Esophagus (tissue), 2 donors: ENCODE results near the gene CPTP. TPM values are rescaled to one million over a fixed set of nuclear protein-coding genes. Genes with fewer than 3 reads are reported as not detected.

ENCODE experiments used
- H3K27ac ChIP-seq, 2 donors: one replicate each; pipeline ENCODE4 v1.5.1; 2013; ENCODE audit warnings: low read depth in 2 of 2, mild to moderate bottlenecking in 2 of 2, inconsistent platforms in 1 of 2, low read length in 1 of 2, moderate library complexity in 1 of 2
- H3K27me3 ChIP-seq, 2 donors: one replicate each; pipeline ENCODE4 v1.6.1; 2013; ENCODE audit warnings: low read length in 2 of 2, control low read depth in 1 of 2, mild to moderate bottlenecking in 1 of 2; ENCODE audit not compliant: insufficient read depth in 2 of 2, control insufficient read depth in 1 of 2
- H3K36me3 ChIP-seq, 2 donors: one replicate each; pipeline ENCODE4 v1.6.1; 2013; ENCODE audit warnings: low read length in 1 of 2; ENCODE audit not compliant: control insufficient read depth in 2 of 2, insufficient read depth in 2 of 2
- H3K4me1 ChIP-seq, 2 donors: one replicate each; pipeline ENCODE4 v1.6.1; 2013; ENCODE audit warnings: low read length in 1 of 2; ENCODE audit not compliant: control insufficient read depth in 2 of 2, insufficient read depth in 2 of 2
- H3K4me3 ChIP-seq, 2 donors: one replicate each; pipeline ENCODE4 v1.5.1; 2013; ENCODE audit warnings: low read length in 2 of 2, mild to moderate bottlenecking in 2 of 2, low read depth in 1 of 2, moderate library complexity in 1 of 2
- H3K9me3 ChIP-seq, 2 donors: one replicate each; pipeline ENCODE4 v1.6.1; 2013; ENCODE audit warnings: mild to moderate bottlenecking in 2 of 2, low read depth in 1 of 2, low read length in 1 of 2, moderate library complexity in 1 of 2; ENCODE audit not compliant: control insufficient read depth in 2 of 2, insufficient read depth in 1 of 2
- WGBS, 2 donors: extraction: QIAGEN DNeasy Blood & Tissue Kit; methylation state at CpG; one replicate each; pipeline ENCODE4 v1.1.7; 2013; 5-methylcytosine and 5-hydroxymethylcytosine counted together
- polyA plus RNA-seq, 2 donors: library from polyadenylated mRNA; stranded (reverse); fragments of 200-250 nt; gene quantifications; one replicate each; pipeline ENCODE4 v1.2.3, GENCODE V29; 2013
- donor health status: healthy with polysubstance abuse.
- donor health status: Bipolar disorder and iron deficiency.

The CPTP gene
- polyA plus RNA-seq: 10 to 100 TPM; 38.3 to 73.1 TPM

- H3K27me3 ChIP-seq: no peaks in the 10 kb centered on the region
- peaks cover 3 to 33% of the 10 kb centered on the region in 2 donors for H3K36me3 ChIP-seq
- WGBS, 2 donors: 0 to 3% methylated on average over 62 to 84 of the region's 84 CpGs
- peak within 1 kb of the TSS; percentile 80 to 84 for H3K4me3 ChIP-seq
- H3K4me1 ChIP-seq: peaks cover 8 to 22% of the 10 kb centered on the region in 2 donors
- peak within 1 kb of the TSS; percentile 83 to 95 for H3K27ac ChIP-seq
- H3K9me3 ChIP-seq: peaks cover 0 to 5% of the 10 kb centered on the region in 2 donors
Measured at GRCh38 chr1:1324524-1325287, at the start of gene CPTP, which contains the start of gene INTS11. Gene CPTP (plus strand): TSS chr1:1324802. CDS start chr1:1326911, 2,109 bp downstream. Gene INTS11 (minus strand): TSS chr1:1324660. CDS start chr1:1324608, 52 bp downstream.

GRCh38 chr1:1274931-1275431, 49.6 kb upstream of the CPTP start:
- no peak overlapping the region for H3K4me3 ChIP-seq
- 87 to 89% methylated on average over 15 of the region's 15 CpGs for WGBS, 2 donors

GRCh38 chr1:1275836-1276235, 48.8 kb upstream of the CPTP start:
- H3K4me3 ChIP-seq: no peak overlapping the region
- H3K9me3 ChIP-seq: no peaks in the 10 kb centered on the region
- H3K36me3 ChIP-seq: peaks cover 0 to 6% of the 10 kb centered on the region in 2 donors
- WGBS, 2 donors: 75 to 78% methylated on average over 9 of the region's 9 CpGs
- no peaks in the 10 kb centered on the region for H3K27me3 ChIP-seq
- H3K4me1 ChIP-seq: peaks cover 13 to 18% of the 10 kb centered on the region in 2 donors
- no peak overlapping the region for H3K27ac ChIP-seq

More at GRCh38 chr1:1274931-1275431, 49.6 kb upstream of the CPTP start:
- Histone ChIP-seq H3K27me3 (no peaks in the 10 kb centered on the region), H3K36me3 (peaks cover 0 to 6% of the 10 kb centered on the region in 2 donors), H3K27ac (no peak overlapping the region), H3K4me1 (peaks cover 13 to 26% of the 10 kb centered on the region in 2 donors), H3K9me3 (no peaks in the 10 kb centered on the region)

GRCh38 chr1:1278620-1279019, 46.0 kb upstream of the CPTP start:
- Histone ChIP-seq H3K36me3 (no peaks in the 10 kb centered on the region), H3K27ac (no peak overlapping the region), H3K27me3 (no peaks in the 10 kb centered on the region), H3K9me3 (no peaks in the 10 kb centered on the region), H3K4me1 (peaks cover 9 to 21% of the 10 kb centered on the region in 2 donors), H3K4me3 (no peak overlapping the region)
- 88 to 95% methylated on average over 13 of the region's 13 CpGs for WGBS, 2 donors

- Histone ChIP-seq H3K4me3 (no peak overlapping the region), H3K27ac (no peak overlapping the region), H3K27me3 (no peaks in the 10 kb centered on the region), H3K4me1 (peaks cover 9 to 24% of the 10 kb centered on the region in 2 donors), H3K36me3 (no peaks in the 10 kb centered on the region), H3K9me3 (no peaks in the 10 kb centered on the region)
- WGBS, 2 donors: 88 to 91% methylated on average over 16 to 17 of the region's 17 CpGs
Measured at GRCh38 chr1:1279028-1279427, 45.6 kb upstream of the CPTP start.

GRCh38 chr1:1280782-1281481, 43.7 kb upstream of the CPTP start:
- H3K36me3 ChIP-seq: no peaks in the 10 kb centered on the region
- WGBS, 2 donors: 89 to 91% methylated on average over 21 of the region's 21 CpGs
- no peak overlapping the region for H3K4me3 ChIP-seq
- H3K9me3 ChIP-seq: no peaks in the 10 kb centered on the region
- H3K4me1 ChIP-seq: peaks cover 0 to 23% of the 10 kb centered on the region in 2 donors
- peak overlapping the region; percentile 81 to 89 for H3K27ac ChIP-seq
- no peaks in the 10 kb centered on the region for H3K27me3 ChIP-seq

- Histone ChIP-seq H3K4me3 (no peak overlapping the region), H3K27ac (peak overlapping the region; percentile 81 to 89), H3K27me3 (no peaks in the 10 kb centered on the region), H3K9me3 (no peaks in the 10 kb centered on the region), H3K36me3 (no peaks in the 10 kb centered on the region), H3K4me1 (peaks cover 0 to 23% of the 10 kb centered on the region in 2 donors)
- 37% methylated on average over 26 of the region's 26 CpGs for WGBS, 2 donors
Measured at GRCh38 chr1:1281533-1282321, 42.9 kb upstream of the CPTP start.

GRCh38 chr1:1282998-1283397, 41.6 kb upstream of the CPTP start:
- no peaks in the 10 kb centered on the region for H3K9me3 ChIP-seq
- WGBS, 2 donors: 67 to 75% methylated on average over 14 of the region's 14 CpGs
- peaks cover 0 to 2% of the 10 kb centered on the region in 2 donors for H3K27me3 ChIP-seq
- no peak overlapping the region for H3K27ac ChIP-seq
- no peaks in the 10 kb centered on the region for H3K36me3 ChIP-seq
- H3K4me1 ChIP-seq: peaks cover 0 to 23% of the 10 kb centered on the region in 2 donors
- no peak overlapping the region for H3K4me3 ChIP-seq

- H3K9me3 ChIP-seq: no peaks in the 10 kb centered on the region
- H3K4me1 ChIP-seq: peaks cover 0 to 23% of the 10 kb centered on the region in 2 donors
- no peak overlapping the region for H3K27ac ChIP-seq
- peaks cover 0 to 2% of the 10 kb centered on the region in 2 donors for H3K27me3 ChIP-seq
- WGBS, 2 donors: 7 to 8% methylated on average over 4 to 8 of the region's 9 CpGs
- no peak overlapping the region for H3K4me3 ChIP-seq
- no peaks in the 10 kb centered on the region for H3K36me3 ChIP-seq
Measured at GRCh38 chr1:1283821-1284220, 40.8 kb upstream of the CPTP start.
